ENCODE results near the gene STK31. TPM values are rescaled to one million over a fixed set of nuclear protein-coding genes. Genes with fewer than 3 reads are reported as not detected.
"Not testable (repeated sequence)": the region's sequence is repeated elsewhere in the genome, so short reads cannot be mapped to it uniquely, and the experiment has no call there.

STK31 gene
- total RNA-seq, 1 experiment from 2014 or later: 38.9 TPM

GRCh38 chr7:23833405-23833804, 123.4 kb downstream of the STK31 start:
- Histone ChIP-seq H3K27me3 (replicated peaks; ENCODE audit: control insufficient read depth, insufficient read depth, low read length) (no peaks in the 10 kb centered on the region), H3K36me3 (ENCODE audit: control insufficient read depth, insufficient read depth, low read length) (no peaks in the 10 kb centered on the region), H3K9me3 (peaks cover 35% of the 10 kb centered on the region), H3K4me1 (no peaks in the 10 kb centered on the region), H3K4me3 (ENCODE audit: low read depth, low read length) (no peak overlapping the region)
- DNase-seq: no peak
- Mint-ChIP-seq H3K27me3 (ENCODE audit: insufficient read depth, unreplicated experiment) (no peaks in the 10 kb centered on the region), H3K9me3 (ENCODE audit: unreplicated experiment) (peaks cover 67% of the 10 kb centered on the region), H3K4me3 (ENCODE audit: unreplicated experiment) (no peak overlapping the region), H3K4me1 (ENCODE audit: low read depth, unreplicated experiment) (no peaks in the 10 kb centered on the region), H3K36me3 (ENCODE audit: insufficient read depth, unreplicated experiment) (no peaks in the 10 kb centered on the region), H3K27ac (ENCODE audit: unreplicated experiment) (no peak overlapping the region)
- no TSS peak for BruUV-seq (replicated peaks)
- CTCF ChIA-PET: no interaction called here
- POLR2A ChIA-PET: no interaction called here
- intact Hi-C loops (cut with micrococcal nuclease; ENCODE audit: unreplicated experiment): no loop called here
- no peak for TF ChIP-seq CTCF (IDR thresholded peaks at IDR 0.05; ENCODE audit: insufficient read depth in 1 of 2, low read depth in 1 of 2, low read length in 1 of 2, severe bottlenecking in 1 of 2, unreplicated experiment in 1 of 2)

- H3K9me3 Mint-ChIP-seq (ENCODE audit: unreplicated experiment): peaks cover 86% of the 10 kb centered on the region
- intact Hi-C loops (cut with micrococcal nuclease; ENCODE audit: unreplicated experiment); H3K9me3 ChIP-seq; H3K36me3 ChIP-seq (ENCODE audit: control insufficient read depth, insufficient read depth, low read length); H3K27ac Mint-ChIP-seq (ENCODE audit: unreplicated experiment); H3K4me3 Mint-ChIP-seq (ENCODE audit: unreplicated experiment); CTCF ChIA-PET; H3K4me3 ChIP-seq (ENCODE audit: low read depth, low read length); H3K27me3 Mint-ChIP-seq (ENCODE audit: insufficient read depth, unreplicated experiment); H3K36me3 Mint-ChIP-seq (ENCODE audit: insufficient read depth, unreplicated experiment); POLR2A ChIA-PET; BruUV-seq (replicated peaks); H3K4me1 Mint-ChIP-seq (ENCODE audit: low read depth, unreplicated experiment); H3K4me1 ChIP-seq; DNase-seq; H3K27me3 ChIP-seq (replicated peaks; ENCODE audit: control insufficient read depth, insufficient read depth, low read length): not testable (repeated sequence)
These were observed 134.8 kb downstream of the STK31 start for GRCh38 chr7:23844837-23845236.

GRCh38 chr7:23852135-23852534, 142.1 kb downstream of the STK31 start:
- Mint-ChIP-seq H3K9me3 (ENCODE audit: unreplicated experiment) (peaks cover 66% of the 10 kb centered on the region), H3K27ac (ENCODE audit: unreplicated experiment) (no peak overlapping the region), H3K27me3 (ENCODE audit: insufficient read depth, unreplicated experiment) (no peaks in the 10 kb centered on the region), H3K36me3 (ENCODE audit: insufficient read depth, unreplicated experiment) (peaks cover 5% of the 10 kb centered on the region), H3K4me1 (ENCODE audit: low read depth, unreplicated experiment) (no peaks in the 10 kb centered on the region), H3K4me3 (ENCODE audit: unreplicated experiment) (no peak overlapping the region)
- ChIA-PET CTCF (no interaction called here), POLR2A (no interaction called here)
- intact Hi-C loops (cut with micrococcal nuclease; ENCODE audit: unreplicated experiment): no loop called here
- no peaks in the 10 kb centered on the region for H3K4me1 ChIP-seq
- H3K9me3 ChIP-seq: no peaks in the 10 kb centered on the region
- H3K27me3 ChIP-seq (replicated peaks; ENCODE audit: control insufficient read depth, insufficient read depth, low read length): no peaks in the 10 kb centered on the region
- DNase-seq: no peak
- no peak overlapping the region for H3K4me3 ChIP-seq (ENCODE audit: low read depth, low read length)
- no TSS peak for BruUV-seq (replicated peaks)
- TF ChIP-seq CTCF (IDR thresholded peaks at IDR 0.05; ENCODE audit: insufficient read depth in 1 of 2, low read depth in 1 of 2, low read length in 1 of 2, severe bottlenecking in 1 of 2, unreplicated experiment in 1 of 2): no peak
- H3K36me3 ChIP-seq (ENCODE audit: control insufficient read depth, insufficient read depth, low read length): no peaks in the 10 kb centered on the region

- Histone ChIP-seq H3K4me3 (ENCODE audit: low read depth, low read length) (no peak overlapping the region), H3K36me3 (ENCODE audit: control insufficient read depth, insufficient read depth, low read length) (no peaks in the 10 kb centered on the region), H3K4me1 (no peaks in the 10 kb centered on the region), H3K27me3 (replicated peaks; ENCODE audit: control insufficient read depth, insufficient read depth, low read length) (no peaks in the 10 kb centered on the region), H3K9me3 (no peaks in the 10 kb centered on the region)
- H3K36me3 Mint-ChIP-seq (ENCODE audit: insufficient read depth, unreplicated experiment): peaks cover 5% of the 10 kb centered on the region
- no TSS peak for BruUV-seq (replicated peaks)
- intact Hi-C loops (cut with micrococcal nuclease; ENCODE audit: unreplicated experiment): no loop called here
- H3K4me1 Mint-ChIP-seq (ENCODE audit: low read depth, unreplicated experiment): no peaks in the 10 kb centered on the region
- no peak for DNase-seq
- CTCF ChIA-PET: no interaction called here
- TF ChIP-seq CTCF (IDR thresholded peaks at IDR 0.05; ENCODE audit: insufficient read depth in 1 of 2, low read depth in 1 of 2, low read length in 1 of 2, severe bottlenecking in 1 of 2, unreplicated experiment in 1 of 2): no peak
- peaks cover 58% of the 10 kb centered on the region for H3K9me3 Mint-ChIP-seq (ENCODE audit: unreplicated experiment)
- no peaks in the 10 kb centered on the region for H3K27me3 Mint-ChIP-seq (ENCODE audit: insufficient read depth, unreplicated experiment)
- POLR2A ChIA-PET: interaction anchor here (0.6 kb wide), 1 partner anchor 26 kb away, joined by 3 read pairs; no protein-coding TSS in a partner anchor
- H3K27ac Mint-ChIP-seq (ENCODE audit: unreplicated experiment): no peak overlapping the region
- no peak overlapping the region for H3K4me3 Mint-ChIP-seq (ENCODE audit: unreplicated experiment)
These were observed 143.0 kb downstream of the STK31 start for GRCh38 chr7:23852988-23853387.
